B cell (primary cell): ENCODE results near the gene LRRC2.

ENCODE experiments used
- EZH2 ChIP-seq: IDR thresholded peaks from 2 replicates; pipeline ENCODE4 v1.6.1; 2012; ENCODE audit warnings: borderline replicate concordance, low read depth, mild to moderate bottlenecking, moderate library complexity, low read length; ENCODE audit not compliant: insufficient read depth, poor library complexity, severe bottlenecking
- TF ChIP-seq, protein P1 (sequence below): fragments of 200-600 bp; IDR thresholded peaks from one replicate; pipeline ENCODE4 v1.8.0; 2022; ENCODE audit warnings: antibody characterized with exemption, mild to moderate bottlenecking

GRCh38 chr3:46519952-46520351, 46.1 kb downstream of the LRRC2 start:
- TF ChIP-seq, protein P1, sequence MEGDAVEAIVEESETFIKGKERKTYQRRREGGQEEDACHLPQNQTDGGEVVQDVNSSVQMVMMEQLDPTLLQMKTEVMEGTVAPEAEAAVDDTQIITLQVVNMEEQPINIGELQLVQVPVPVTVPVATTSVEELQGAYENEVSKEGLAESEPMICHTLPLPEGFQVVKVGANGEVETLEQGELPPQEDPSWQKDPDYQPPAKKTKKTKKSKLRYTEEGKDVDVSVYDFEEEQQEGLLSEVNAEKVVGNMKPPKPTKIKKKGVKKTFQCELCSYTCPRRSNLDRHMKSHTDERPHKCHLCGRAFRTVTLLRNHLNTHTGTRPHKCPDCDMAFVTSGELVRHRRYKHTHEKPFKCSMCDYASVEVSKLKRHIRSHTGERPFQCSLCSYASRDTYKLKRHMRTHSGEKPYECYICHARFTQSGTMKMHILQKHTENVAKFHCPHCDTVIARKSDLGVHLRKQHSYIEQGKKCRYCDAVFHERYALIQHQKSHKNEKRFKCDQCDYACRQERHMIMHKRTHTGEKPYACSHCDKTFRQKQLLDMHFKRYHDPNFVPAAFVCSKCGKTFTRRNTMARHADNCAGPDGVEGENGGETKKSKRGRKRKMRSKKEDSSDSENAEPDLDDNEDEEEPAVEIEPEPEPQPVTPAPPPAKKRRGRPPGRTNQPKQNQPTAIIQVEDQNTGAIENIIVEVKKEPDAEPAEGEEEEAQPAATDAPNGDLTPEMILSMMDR, result no peak
- no peak for TF ChIP-seq EZH2
